GM10248 (cell line): ENCODE measurements around the gene INPP1.

Source experiments
- CTCF ChIA-PET: fragments of 300-600 bp; sonication (Branson Sonifier 250); formaldehyde crosslinking; extraction: SDS; loops from one replicate; lab custom pipeline; 2021; ENCODE audit warnings: antibody characterized with exemption; lab: Yijun Ruan, JAX
- POLR2A ChIA-PET: fragments of 350-650 bp; sonication (Branson Sonifier 250); formaldehyde crosslinking; extraction: SDS; loops from one replicate; lab custom pipeline; 2020; ENCODE audit warnings: antibody characterized with exemption; lab: Yijun Ruan, JAX
- DNase-seq: peaks from one replicate; pipeline ENCODE4 v3.0.0; 2012; ENCODE audit errors: extremely low spot score
- CTCF ChIP-seq: IDR thresholded peaks from 2 replicates; pipeline ENCODE4 v1.5.1; 2012; ENCODE audit warnings: mild to moderate bottlenecking, low read depth; ENCODE audit errors: extremely low read depth, missing control alignments, control extremely low read depth

Gene INPP1

GRCh38 chr2:190318931-190319554, 24.3 kb upstream of the INPP1 start:
- no peak for TF ChIP-seq CTCF
- DNase-seq: peak; percentile 11
- CTCF ChIA-PET: interaction anchor here (0.7 to 4.0 kb wide), 12 partner anchors 10 to 556 kb away, joined by 3 to 14 read pairs (median 4); partner anchors contain the start of genes INPP1 and OSGEPL1
- POLR2A ChIA-PET: interaction anchor here (0.7 to 1.8 kb wide), 2 partner anchors 9 to 25 kb away, joined by 3 to 7 read pairs; no protein-coding TSS in a partner anchor

- TF ChIP-seq CTCF: peak; percentile 46
- POLR2A ChIA-PET: interaction anchor here (1.8 kb wide), 1 partner anchor 10 kb away, joined by 7 read pairs; no protein-coding TSS in a partner anchor
- CTCF ChIA-PET: interaction anchor here (0.7 to 4.0 kb wide), 10 partner anchors 8 to 557 kb away, joined by 3 to 14 read pairs (median 4); partner anchors contain the start of genes INPP1 and OSGEPL1
- peak; percentile 87 for DNase-seq
Measured at GRCh38 chr2:190319555-190320498, 23.6 kb upstream of the INPP1 start, which contains the start of gene HIBCH. HIBCH (minus strand) TSS chr2:190319826; CDS start chr2:190319750, 76 bp downstream.

- POLR2A ChIA-PET: interaction anchor here (0.5 kb wide), 1 partner anchor 23 kb away, joined by 3 read pairs; no protein-coding TSS in a partner anchor
- DNase-seq: peak; percentile 23
- CTCF ChIA-PET: interaction anchor here (0.7 to 4.0 kb wide), 3 partner anchors 9 to 70 kb away, joined by 4 to 14 read pairs (median 4); partner anchors contain the start of gene INPP1
- no peak for TF ChIP-seq CTCF
Measured at GRCh38 chr2:190320696-190321095, 22.7 kb upstream of the INPP1 start.

- no peak for DNase-seq
- ChIA-PET POLR2A (no interaction called here), CTCF (no interaction called here)
- no peak for TF ChIP-seq CTCF
Measured at GRCh38 chr2:190323406-190323805, 20.0 kb upstream of the INPP1 start.

GRCh38 chr2:190325588-190325987, 17.8 kb upstream of the INPP1 start:
- no peak for DNase-seq
- TF ChIP-seq CTCF: no peak
- CTCF ChIA-PET: no interaction called here
- POLR2A ChIA-PET: no interaction called here
